Lower lobe of right lung (tissue), 2 donors: ENCODE data around the gene FANCC. TPM values are rescaled to one million over a fixed set of nuclear protein-coding genes. Genes with fewer than 3 reads are reported as not detected.

Experiments used
- ATAC-seq, 2 donors: fragments of 200-7000 bp; cut with Tn5 transposase; one replicate each; pipeline ENCODE4 v1.9.1; 2020 to 2022; ENCODE audit warnings: mild to moderate bottlenecking in 2 of 2, moderate library complexity in 2 of 2
- DNase-seq: peaks from one replicate; pipeline ENCODE4 v3.0.0-alpha.2; 2020
- H3K27ac ChIP-seq: fragments of 200-600 bp; one replicate; pipeline ENCODE4 v1.8.0; 2022
- H3K27me3 ChIP-seq: fragments of 200-600 bp; one replicate; pipeline ENCODE4 v1.8.0; 2022; ENCODE audit warnings: low read depth
- H3K36me3 ChIP-seq: fragments of 200-600 bp; one replicate; pipeline ENCODE4 v1.8.0; 2022; ENCODE audit warnings: mild to moderate bottlenecking
- H3K4me1 ChIP-seq: fragments of 200-600 bp; one replicate; pipeline ENCODE4 v1.8.0; 2022
- H3K4me3 ChIP-seq: fragments of 200-600 bp; one replicate; pipeline ENCODE4 v1.8.0; 2022; ENCODE audit warnings: mild to moderate bottlenecking
- H3K9me3 ChIP-seq: fragments of 200-600 bp; one replicate; pipeline ENCODE4 v1.8.0; 2022
- intact Hi-C: fragments of 100-400 bp; cut with DNase I; formaldehyde crosslinking; loops from one replicate; pipeline ENCODE4 v1.11.0; 2022
- total RNA-seq: library from RNA; stranded (reverse); fragmentation: NEBNext Ultra II Directional; extraction: Animal tissue kit (Norgen Biotek cat#: 25700); gene quantifications from one replicate; pipeline ENCODE4 v1.2.1, GENCODE V29; 2021
- TF ChIP-seq, protein P1 (sequence below): fragments of 200-600 bp; IDR thresholded peaks from one replicate; pipeline ENCODE4 v1.8.0; 2022; ENCODE audit warnings: antibody characterized with exemption, mild to moderate bottlenecking
- donor health status: DM: no; HTN: yes; CAD: no; lungs with severe emphysema.

FANCC gene
- total RNA-seq, 1 donor from 2014 or later, result 11.3 TPM

DNA sequence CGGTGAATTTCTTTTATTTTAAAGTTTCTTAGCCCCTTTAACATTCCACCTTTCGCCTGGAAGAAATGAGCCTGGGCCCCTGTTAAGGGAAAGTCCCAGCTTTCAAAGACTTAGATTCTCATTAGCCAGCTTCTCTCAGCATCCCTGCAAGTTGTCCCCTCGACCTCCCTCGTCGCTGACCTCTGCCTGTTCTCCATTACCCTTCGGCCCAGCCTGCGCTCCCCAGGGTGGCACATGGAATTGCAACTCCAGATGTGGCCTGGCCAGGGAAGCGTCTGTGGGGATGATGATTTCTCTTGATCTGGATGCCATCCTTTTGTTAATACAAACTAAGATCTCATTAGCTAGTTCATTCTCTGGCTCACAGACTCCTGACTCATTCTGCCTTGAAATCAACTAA is 43.4 kb upstream of the FANCC start:
- Histone ChIP-seq H3K36me3 (no peaks in the 10 kb centered on the region), H3K27ac (no peak overlapping the region), H3K9me3 (no peaks in the 10 kb centered on the region), H3K4me1 (no peaks in the 10 kb centered on the region), H3K4me3 (no peak overlapping the region), H3K27me3 (peaks cover 6% of the 10 kb centered on the region)
- intact Hi-C loops, result no loop called here
- TF ChIP-seq, protein P1, sequence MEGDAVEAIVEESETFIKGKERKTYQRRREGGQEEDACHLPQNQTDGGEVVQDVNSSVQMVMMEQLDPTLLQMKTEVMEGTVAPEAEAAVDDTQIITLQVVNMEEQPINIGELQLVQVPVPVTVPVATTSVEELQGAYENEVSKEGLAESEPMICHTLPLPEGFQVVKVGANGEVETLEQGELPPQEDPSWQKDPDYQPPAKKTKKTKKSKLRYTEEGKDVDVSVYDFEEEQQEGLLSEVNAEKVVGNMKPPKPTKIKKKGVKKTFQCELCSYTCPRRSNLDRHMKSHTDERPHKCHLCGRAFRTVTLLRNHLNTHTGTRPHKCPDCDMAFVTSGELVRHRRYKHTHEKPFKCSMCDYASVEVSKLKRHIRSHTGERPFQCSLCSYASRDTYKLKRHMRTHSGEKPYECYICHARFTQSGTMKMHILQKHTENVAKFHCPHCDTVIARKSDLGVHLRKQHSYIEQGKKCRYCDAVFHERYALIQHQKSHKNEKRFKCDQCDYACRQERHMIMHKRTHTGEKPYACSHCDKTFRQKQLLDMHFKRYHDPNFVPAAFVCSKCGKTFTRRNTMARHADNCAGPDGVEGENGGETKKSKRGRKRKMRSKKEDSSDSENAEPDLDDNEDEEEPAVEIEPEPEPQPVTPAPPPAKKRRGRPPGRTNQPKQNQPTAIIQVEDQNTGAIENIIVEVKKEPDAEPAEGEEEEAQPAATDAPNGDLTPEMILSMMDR, result no peak
- DNase-seq, result no peak
- ATAC-seq, result no peak

DNA sequence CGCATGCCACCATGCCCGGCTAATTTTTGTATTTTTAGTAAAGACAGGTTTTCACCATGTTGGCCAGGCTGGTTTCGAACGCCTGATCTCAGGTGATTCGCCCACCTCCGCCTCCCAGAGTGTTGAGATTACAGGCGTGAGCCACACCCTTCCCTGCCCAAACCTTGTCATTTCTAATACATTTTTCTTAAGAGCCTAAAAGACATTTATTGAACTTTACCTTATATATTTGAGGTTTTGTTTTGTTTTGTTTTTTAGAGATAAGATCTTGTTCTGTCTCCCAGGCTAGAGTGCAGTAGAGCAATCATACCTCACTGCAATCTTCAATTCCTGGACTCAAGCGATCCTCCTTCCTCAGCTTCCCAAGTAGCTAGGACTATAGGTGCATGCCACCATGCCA is 39.8 kb upstream of the FANCC start:
- ATAC-seq (no peak), DNase-seq (no peak)
- H3K27ac ChIP-seq, result no peak overlapping the region
- no peaks in the 10 kb centered on the region for H3K9me3 ChIP-seq
- H3K27me3 ChIP-seq, result peaks cover 6% of the 10 kb centered on the region
- H3K36me3 ChIP-seq, result no peaks in the 10 kb centered on the region
- no peak overlapping the region for H3K4me3 ChIP-seq
- intact Hi-C loops, result no loop called here
- TF ChIP-seq, protein P1, result no peak
- H3K4me1 ChIP-seq, result no peaks in the 10 kb centered on the region

DNA sequence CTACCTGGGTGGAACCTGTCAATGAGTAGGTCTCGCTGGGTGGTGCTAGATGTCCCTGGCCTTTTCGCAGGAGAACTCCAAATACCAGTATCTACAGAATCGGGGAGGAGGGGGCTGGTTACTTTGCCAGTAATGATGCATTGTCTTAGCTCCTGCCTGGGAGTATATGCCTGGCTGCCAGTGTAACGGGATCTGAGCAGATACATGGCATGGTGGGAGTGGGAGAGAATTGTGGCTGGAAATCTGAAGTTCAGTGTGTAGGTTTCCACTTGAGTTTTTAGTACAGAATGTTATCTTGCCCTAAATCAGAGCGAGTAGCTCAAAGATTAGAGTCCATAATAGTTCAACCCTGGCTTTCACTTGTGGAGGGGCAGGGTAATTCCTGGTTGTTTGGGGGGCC is 38.0 kb upstream of the FANCC start:
- DNase-seq, result no peak
- ATAC-seq, result no peak
- Histone ChIP-seq H3K27ac (no peak overlapping the region), H3K36me3 (no peaks in the 10 kb centered on the region), H3K27me3 (peaks cover 12% of the 10 kb centered on the region), H3K4me1 (no peaks in the 10 kb centered on the region), H3K9me3 (no peaks in the 10 kb centered on the region), H3K4me3 (no peak overlapping the region)
- intact Hi-C loops, result no loop called here
- TF ChIP-seq, protein P1, result no peak

DNA sequence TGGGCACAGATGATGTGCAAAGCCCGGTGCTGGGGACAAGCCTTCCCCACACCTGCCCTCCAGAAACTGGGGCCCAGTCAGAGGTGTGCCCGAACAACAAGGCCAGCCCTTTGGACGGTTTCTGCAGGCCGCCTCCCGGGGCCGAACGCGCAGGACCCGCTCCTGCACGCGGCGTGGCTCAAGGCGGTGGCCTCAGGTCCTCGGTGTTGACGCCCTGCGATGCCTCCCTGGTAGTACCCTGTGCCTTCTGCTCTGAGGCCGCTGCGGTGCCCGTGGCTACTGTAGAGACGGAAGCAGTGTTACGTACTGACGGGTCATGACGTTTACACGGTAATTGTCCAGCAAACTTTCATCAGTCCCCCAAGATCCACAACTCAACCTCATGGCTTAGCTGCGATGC is 33.5 kb upstream of the FANCC start:
- Histone ChIP-seq H3K36me3 (no peaks in the 10 kb centered on the region), H3K27ac (no peak overlapping the region), H3K27me3 (peaks cover 29% of the 10 kb centered on the region), H3K4me3 (no peak overlapping the region), H3K9me3 (no peaks in the 10 kb centered on the region), H3K4me1 (peaks cover 11% of the 10 kb centered on the region)
- no peak for DNase-seq
- intact Hi-C loops, result no loop called here
- TF ChIP-seq, protein P1, result no peak
- no peak for ATAC-seq

DNA sequence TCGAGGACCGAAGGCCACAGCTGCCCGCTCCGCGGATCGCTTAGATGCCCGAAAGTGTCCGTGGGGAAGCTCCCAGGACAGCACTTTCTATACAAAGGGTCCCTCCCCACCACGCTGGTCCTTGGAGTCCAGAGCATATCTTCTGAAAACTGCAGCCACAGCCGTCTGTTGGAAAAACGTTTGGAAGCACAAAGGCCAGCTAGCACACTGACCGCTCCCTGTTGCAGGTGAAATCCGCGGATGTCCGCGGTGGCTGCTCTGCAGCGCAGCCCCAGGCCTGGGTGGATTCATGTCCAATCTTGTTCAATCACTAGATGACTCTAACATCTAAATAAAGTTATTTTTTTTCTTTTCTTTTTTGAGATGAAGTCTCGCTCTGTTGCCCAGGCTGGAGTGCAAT is 32.8 kb upstream of the FANCC start:
- Histone ChIP-seq H3K27me3 (peaks cover 29% of the 10 kb centered on the region), H3K4me3 (no peak overlapping the region), H3K4me1 (peaks cover 11% of the 10 kb centered on the region), H3K36me3 (no peaks in the 10 kb centered on the region), H3K9me3 (no peaks in the 10 kb centered on the region), H3K27ac (no peak overlapping the region)
- ATAC-seq, result no peak
- TF ChIP-seq, protein P1, result no peak
- intact Hi-C loops, result no loop called here
- no peak for DNase-seq
